Sigmoid colon (tissue), 7 donors: ENCODE results near the gene CAMKK2. TPM values are rescaled to one million over a fixed set of nuclear protein-coding genes. Genes with fewer than 3 reads are reported as not detected.

Experiments used
- DNase-seq: peaks from one replicate; pipeline ENCODE4 v3.0.0-alpha.2; 2019
- H3K27ac ChIP-seq, 4 donors: fragments of 200-600 bp; sonication (generic); one replicate each; pipeline ENCODE4 v1.5.1; 2016 to 2019; ENCODE audit warnings: mild to moderate bottlenecking in 1 of 4
- H3K27me3 ChIP-seq, 3 donors: fragments of 200-600 bp; sonication (generic); one replicate each; pipeline ENCODE4 v1.5.1; 2019; ENCODE audit warnings: mild to moderate bottlenecking in 1 of 3
- H3K36me3 ChIP-seq, 4 donors: fragments of 200-600 bp; sonication (generic); one replicate each; pipeline ENCODE4 v1.5.1; 2016 to 2019
- H3K4me1 ChIP-seq, 4 donors: fragments of 200-600 bp; sonication (generic); one replicate each; pipeline ENCODE4 v1.5.1; 2017 to 2019
- H3K4me3 ChIP-seq, 4 donors: fragments of 200-600 bp; sonication (generic); one replicate each; pipeline ENCODE4 v1.5.1; 2017 to 2019; ENCODE audit warnings: mild to moderate bottlenecking in 2 of 4, moderate library complexity in 1 of 4
- H3K9me3 ChIP-seq, 4 donors: fragments of 200-600 bp in 3 of 4; sonication (generic) in 3 of 4; one replicate each; pipeline versions ENCODE4 v1.5.1 to v1.6.1; 2013 to 2019
- EP300 ChIP-seq, 4 donors: sonication (generic); formaldehyde crosslinking; IDR thresholded peaks; one replicate each; pipeline ENCODE4 v1.6.1; 2017; ENCODE audit warnings: antibody characterized with exemption in 4 of 4
- POLR2A ChIP-seq, 2 donors: fragments of 450-650 bp; IDR thresholded peaks; one replicate each; pipeline ENCODE4 v1.6.1; 2016; ENCODE audit warnings: antibody characterized with exemption in 2 of 2, mild to moderate bottlenecking in 2 of 2, moderate library complexity in 2 of 2
- POLR2AphosphoS5 ChIP-seq, 4 donors: sonication (generic); formaldehyde crosslinking; IDR thresholded peaks; one replicate each; pipeline ENCODE4 v1.6.1; 2017; ENCODE audit warnings: antibody characterized with exemption in 4 of 4
- WGBS, 2 donors: extraction: QIAGEN DNeasy Blood & Tissue Kit; methylation state at CpG; one replicate each; pipeline ENCODE4 v1.1.7; 2013; 5-methylcytosine and 5-hydroxymethylcytosine counted together
- intact Hi-C: fragments of 100-400 bp; cut with DNase I; formaldehyde crosslinking; loops from one replicate; pipeline ENCODE4 v1.15.1; 2023
- polyA plus RNA-seq, 3 donors: library from polyadenylated mRNA; stranded (reverse); fragments of 200-250 nt; gene quantifications; one replicate each; pipeline ENCODE4 v1.2.3, GENCODE V29; 2013
- total RNA-seq, 4 donors: library from RNA; depleted of rRNA; stranded (reverse); fragments of >200 nt; gene quantifications; one replicate each; pipeline ENCODE4 v1.1.0, GENCODE V29; 2016
- TF ChIP-seq, protein P1 (sequence below), 4 experiments: fragments of 450-650 bp in 3 of 4; fragments of 200-600 bp in 1 of 4; IDR thresholded peaks; one replicate each; pipeline ENCODE4 v1.5.1; 2016 to 2019; ENCODE audit warnings: antibody characterized with exemption in 4 of 4, mild to moderate bottlenecking in 3 of 4, moderate library complexity in 2 of 4
- donor health status: healthy with polysubstance abuse.
- donor health status: Bipolar disorder and iron deficiency.
- donor health status: healthy.

Gene CAMKK2
- total and polyA plus RNA-seq, 7 donors = 18.0 to 33.8 (median 25.0) TPM

GRCh38 chr12:121330195-121330594 is 33.7 kb upstream of the CAMKK2 start:
- Histone ChIP-seq H3K36me3 (peaks cover 7 to 96% (median 51%) of the 10 kb centered on the region in 4 donors), H3K9me3 (no peaks in the 10 kb centered on the region), H3K4me3 (no peak overlapping the region), H3K27ac (no peak overlapping the region), H3K27me3 (no peaks in the 10 kb centered on the region), H3K4me1 (peaks cover 0 to 5% (median 0%) of the 10 kb centered on the region in 4 donors)
- TF ChIP-seq POLR2A (IDR thresholded peaks at IDR 0.05) (no peak), POLR2AphosphoS5 (IDR thresholded peaks at IDR 0.05) (no peak)
- DNase-seq = no peak
- intact Hi-C loops = no loop called here
- WGBS, 2 donors = 94 to 98% methylated on average over 4 of the region's 4 CpGs

- Histone ChIP-seq H3K27ac (no peak overlapping the region), H3K9me3 (no peaks in the 10 kb centered on the region), H3K4me1 (no peaks in the 10 kb centered on the region), H3K4me3 (no peak overlapping the region), H3K27me3 (no peaks in the 10 kb centered on the region), H3K36me3 (peaks cover 7 to 99% (median 50%) of the 10 kb centered on the region in 4 donors)
- no peak for TF ChIP-seq POLR2AphosphoS5 (IDR thresholded peaks at IDR 0.05)
- TF ChIP-seq, protein P1, sequence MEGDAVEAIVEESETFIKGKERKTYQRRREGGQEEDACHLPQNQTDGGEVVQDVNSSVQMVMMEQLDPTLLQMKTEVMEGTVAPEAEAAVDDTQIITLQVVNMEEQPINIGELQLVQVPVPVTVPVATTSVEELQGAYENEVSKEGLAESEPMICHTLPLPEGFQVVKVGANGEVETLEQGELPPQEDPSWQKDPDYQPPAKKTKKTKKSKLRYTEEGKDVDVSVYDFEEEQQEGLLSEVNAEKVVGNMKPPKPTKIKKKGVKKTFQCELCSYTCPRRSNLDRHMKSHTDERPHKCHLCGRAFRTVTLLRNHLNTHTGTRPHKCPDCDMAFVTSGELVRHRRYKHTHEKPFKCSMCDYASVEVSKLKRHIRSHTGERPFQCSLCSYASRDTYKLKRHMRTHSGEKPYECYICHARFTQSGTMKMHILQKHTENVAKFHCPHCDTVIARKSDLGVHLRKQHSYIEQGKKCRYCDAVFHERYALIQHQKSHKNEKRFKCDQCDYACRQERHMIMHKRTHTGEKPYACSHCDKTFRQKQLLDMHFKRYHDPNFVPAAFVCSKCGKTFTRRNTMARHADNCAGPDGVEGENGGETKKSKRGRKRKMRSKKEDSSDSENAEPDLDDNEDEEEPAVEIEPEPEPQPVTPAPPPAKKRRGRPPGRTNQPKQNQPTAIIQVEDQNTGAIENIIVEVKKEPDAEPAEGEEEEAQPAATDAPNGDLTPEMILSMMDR (IDR thresholded peaks at IDR 0.05) = no peak
- TF ChIP-seq POLR2A (IDR thresholded peaks at IDR 0.05) = no peak
- TF ChIP-seq EP300 (IDR thresholded peaks at IDR 0.05) = no peak
- WGBS, 2 donors = 92 to 95% methylated on average over 4 of the region's 4 CpGs
- intact Hi-C loops = no loop called here
- DNase-seq = no peak
Observed at GRCh38 chr12:121328620-121329019, 32.1 kb upstream of the CAMKK2 start.

- no peaks in the 10 kb centered on the region for H3K4me1 ChIP-seq
- no peak overlapping the region for H3K4me3 ChIP-seq
- H3K27ac ChIP-seq = peak overlapping the region in 1 of 4 donors; percentile 19
- peaks cover 7 to 99% (median 47%) of the 10 kb centered on the region in 4 donors for H3K36me3 ChIP-seq
- WGBS, 2 donors = 83 to 91% methylated on average over 21 of the region's 21 CpGs
- H3K9me3 ChIP-seq = no peaks in the 10 kb centered on the region
- intact Hi-C loops = no loop called here
- no peak for DNase-seq
- H3K27me3 ChIP-seq = no peaks in the 10 kb centered on the region
- TF ChIP-seq EP300 (IDR thresholded peaks at IDR 0.05) (no peak), POLR2AphosphoS5 (IDR thresholded peaks at IDR 0.05) (no peak), POLR2A (IDR thresholded peaks at IDR 0.05) (no peak)
- TF ChIP-seq, protein P1 (IDR thresholded peaks at IDR 0.05) = no peak
Observed at GRCh38 chr12:121326996-121327674, 30.6 kb upstream of the CAMKK2 start.

GRCh38 chr12:121325922-121326396 is 29.4 kb upstream of the CAMKK2 start:
- no peak for DNase-seq
- Histone ChIP-seq H3K27me3 (no peaks in the 10 kb centered on the region), H3K4me1 (no peaks in the 10 kb centered on the region), H3K4me3 (no peak overlapping the region), H3K9me3 (no peaks in the 10 kb centered on the region), H3K27ac (no peak overlapping the region), H3K36me3 (peaks cover 7 to 95% (median 41%) of the 10 kb centered on the region in 4 donors)
- intact Hi-C loops = no loop called here
- TF ChIP-seq, protein P1 (IDR thresholded peaks at IDR 0.05) = no peak
- TF ChIP-seq POLR2A (IDR thresholded peaks at IDR 0.05) (no peak), EP300 (IDR thresholded peaks at IDR 0.05) (no peak), POLR2AphosphoS5 (IDR thresholded peaks at IDR 0.05) (no peak)
- WGBS, 2 donors = 62 to 67% methylated on average over 5 of the region's 5 CpGs

GRCh38 chr12:121323908-121324307 is 27.4 kb upstream of the CAMKK2 start:
- WGBS, 2 donors = 92 to 93% methylated on average over 3 of the region's 3 CpGs
- no peak for DNase-seq
- H3K27ac ChIP-seq = no peak overlapping the region
- TF ChIP-seq POLR2AphosphoS5 (IDR thresholded peaks at IDR 0.05) = no peak
- no peak for TF ChIP-seq POLR2A (IDR thresholded peaks at IDR 0.05)
- H3K4me1 ChIP-seq = no peaks in the 10 kb centered on the region
- peaks cover 7 to 95% (median 37%) of the 10 kb centered on the region in 4 donors for H3K36me3 ChIP-seq
- H3K27me3 ChIP-seq = no peaks in the 10 kb centered on the region
- H3K9me3 ChIP-seq = no peaks in the 10 kb centered on the region
- intact Hi-C loops = no loop called here
- H3K4me3 ChIP-seq = no peak overlapping the region
